Measurements from ENCODE around the gene TPPP. TPM values are rescaled to one million over a fixed set of nuclear protein-coding genes. Genes with fewer than 3 reads are reported as not detected.
A peak's percentile ranks its signal among the peaks of the same experiment; 100 is the strongest.

TPPP gene
- total RNA-seq, 2 experiments from 2014 or later = 0.18 to 0.20 TPM

DNA sequence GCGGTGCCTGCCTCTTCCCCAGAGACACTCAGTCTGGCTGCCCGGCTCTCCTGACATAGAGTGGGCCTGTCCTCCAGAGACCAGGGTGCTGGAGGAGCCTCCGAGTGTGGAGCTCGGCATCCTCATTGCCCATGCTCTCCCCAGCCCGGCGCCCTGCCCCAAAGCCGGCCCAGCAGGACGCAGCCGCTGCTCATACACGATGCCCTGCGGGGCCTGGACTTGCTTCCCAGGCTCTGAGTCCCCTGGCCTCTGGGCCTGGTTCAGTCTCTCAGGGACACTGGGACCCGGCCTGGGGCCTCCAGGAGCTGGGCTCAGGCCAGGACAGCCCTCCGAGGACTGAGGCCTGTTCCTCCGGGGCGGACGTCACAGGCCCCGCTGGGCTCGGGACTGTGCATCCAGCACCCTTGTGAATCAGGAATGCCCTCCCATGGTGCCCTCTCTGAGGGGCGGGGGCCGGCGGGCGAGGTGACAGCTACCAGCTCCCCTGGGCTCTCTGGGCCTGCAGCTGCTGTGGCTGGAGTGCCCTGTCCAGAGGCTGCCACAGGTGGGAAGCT lies 23.2 kb downstream of the TPPP start:
- ATAC-seq (no peak), DNase-seq (no peak)
- Mint-ChIP-seq H3K27ac (no peak overlapping the region), H3K4me3 (no peak overlapping the region), H3K36me3 (ENCODE audit: low read depth) (peaks cover 8% of the 10 kb centered on the region), H3K4me1 (ENCODE audit: low read depth) (peaks cover 12% of the 10 kb centered on the region), H3K9me3 (no peaks in the 10 kb centered on the region), H3K27me3 (peaks cover 3% of the 10 kb centered on the region)
- ChIA-PET POLR2A (interaction anchor here (1.0 kb wide), 1 partner anchor 58 kb away, joined by 3 read pairs; the partner anchor contains the start of gene CEP72), CTCF (interaction anchor here (1.1 to 1.3 kb wide), 2 partner anchors 13 to 97 kb away, joined by 3 read pairs; no protein-coding TSS in a partner anchor)
- intact Hi-C loops (cut with micrococcal nuclease) = loop anchor here (5.0 kb wide), 1 partner anchor 232 kb away; no protein-coding TSS in a partner anchor
- TF ChIP-seq, protein P1, sequence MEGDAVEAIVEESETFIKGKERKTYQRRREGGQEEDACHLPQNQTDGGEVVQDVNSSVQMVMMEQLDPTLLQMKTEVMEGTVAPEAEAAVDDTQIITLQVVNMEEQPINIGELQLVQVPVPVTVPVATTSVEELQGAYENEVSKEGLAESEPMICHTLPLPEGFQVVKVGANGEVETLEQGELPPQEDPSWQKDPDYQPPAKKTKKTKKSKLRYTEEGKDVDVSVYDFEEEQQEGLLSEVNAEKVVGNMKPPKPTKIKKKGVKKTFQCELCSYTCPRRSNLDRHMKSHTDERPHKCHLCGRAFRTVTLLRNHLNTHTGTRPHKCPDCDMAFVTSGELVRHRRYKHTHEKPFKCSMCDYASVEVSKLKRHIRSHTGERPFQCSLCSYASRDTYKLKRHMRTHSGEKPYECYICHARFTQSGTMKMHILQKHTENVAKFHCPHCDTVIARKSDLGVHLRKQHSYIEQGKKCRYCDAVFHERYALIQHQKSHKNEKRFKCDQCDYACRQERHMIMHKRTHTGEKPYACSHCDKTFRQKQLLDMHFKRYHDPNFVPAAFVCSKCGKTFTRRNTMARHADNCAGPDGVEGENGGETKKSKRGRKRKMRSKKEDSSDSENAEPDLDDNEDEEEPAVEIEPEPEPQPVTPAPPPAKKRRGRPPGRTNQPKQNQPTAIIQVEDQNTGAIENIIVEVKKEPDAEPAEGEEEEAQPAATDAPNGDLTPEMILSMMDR (IDR thresholded peaks at IDR 0.05) = no peak

DNA sequence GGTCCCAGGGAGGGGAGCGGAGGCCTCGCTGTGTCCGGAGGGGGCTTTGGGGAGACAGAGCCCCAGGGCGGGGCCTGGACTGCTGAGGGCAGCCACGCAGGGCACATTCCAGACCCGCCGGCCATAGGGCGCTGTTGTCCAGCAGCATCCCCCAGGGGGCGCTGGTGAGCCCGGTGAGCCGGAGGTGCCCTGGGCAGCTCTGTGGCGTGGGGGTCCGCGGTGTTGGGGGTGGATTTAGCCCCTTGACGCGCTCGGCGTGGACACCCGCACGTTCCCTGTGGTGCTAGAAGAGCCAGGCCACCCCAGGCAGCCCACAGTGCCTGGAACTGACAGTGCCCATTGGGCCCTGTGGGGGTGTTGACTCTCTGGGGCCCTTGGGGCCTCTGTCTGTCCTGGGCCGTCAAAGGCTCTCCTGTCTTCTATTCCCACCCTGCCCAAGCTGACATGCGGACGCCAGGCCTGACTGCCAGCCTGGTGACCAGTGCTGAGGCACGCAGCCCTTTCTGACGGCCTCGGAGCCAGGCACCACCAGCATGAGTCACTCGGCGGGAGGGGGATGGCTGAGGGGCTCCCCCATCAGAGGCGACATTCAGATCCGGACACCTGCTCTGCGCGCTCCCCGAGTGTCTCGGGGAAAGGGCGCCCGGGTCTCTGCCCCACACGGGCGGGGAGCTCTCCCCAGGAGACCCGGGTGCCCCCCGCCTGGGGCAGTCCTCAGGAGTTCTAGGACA lies 23.9 kb downstream of the TPPP start:
- ChIA-PET CTCF (interaction anchor here (1.1 to 1.3 kb wide), 2 partner anchors 13 to 97 kb away, joined by 3 read pairs; no protein-coding TSS in a partner anchor), POLR2A (interaction anchor here (1.0 kb wide), 1 partner anchor 57 kb away, joined by 3 read pairs; the partner anchor contains the start of gene CEP72)
- TF ChIP-seq, protein P1 (IDR thresholded peaks at IDR 0.05) = peak; percentile 89
- ATAC-seq (no peak), DNase-seq (peak; percentile 32)
- no peak overlapping the region for H3K27ac Mint-ChIP-seq
- no peak overlapping the region for H3K4me3 Mint-ChIP-seq
- peaks cover 8% of the 10 kb centered on the region for H3K36me3 Mint-ChIP-seq (ENCODE audit: low read depth)
- H3K9me3 Mint-ChIP-seq = no peaks in the 10 kb centered on the region
- H3K27me3 Mint-ChIP-seq = peaks cover 3% of the 10 kb centered on the region
- H3K4me1 Mint-ChIP-seq (ENCODE audit: low read depth) = peaks cover 12% of the 10 kb centered on the region
- intact Hi-C loops (cut with micrococcal nuclease) = no loop called here

DNA sequence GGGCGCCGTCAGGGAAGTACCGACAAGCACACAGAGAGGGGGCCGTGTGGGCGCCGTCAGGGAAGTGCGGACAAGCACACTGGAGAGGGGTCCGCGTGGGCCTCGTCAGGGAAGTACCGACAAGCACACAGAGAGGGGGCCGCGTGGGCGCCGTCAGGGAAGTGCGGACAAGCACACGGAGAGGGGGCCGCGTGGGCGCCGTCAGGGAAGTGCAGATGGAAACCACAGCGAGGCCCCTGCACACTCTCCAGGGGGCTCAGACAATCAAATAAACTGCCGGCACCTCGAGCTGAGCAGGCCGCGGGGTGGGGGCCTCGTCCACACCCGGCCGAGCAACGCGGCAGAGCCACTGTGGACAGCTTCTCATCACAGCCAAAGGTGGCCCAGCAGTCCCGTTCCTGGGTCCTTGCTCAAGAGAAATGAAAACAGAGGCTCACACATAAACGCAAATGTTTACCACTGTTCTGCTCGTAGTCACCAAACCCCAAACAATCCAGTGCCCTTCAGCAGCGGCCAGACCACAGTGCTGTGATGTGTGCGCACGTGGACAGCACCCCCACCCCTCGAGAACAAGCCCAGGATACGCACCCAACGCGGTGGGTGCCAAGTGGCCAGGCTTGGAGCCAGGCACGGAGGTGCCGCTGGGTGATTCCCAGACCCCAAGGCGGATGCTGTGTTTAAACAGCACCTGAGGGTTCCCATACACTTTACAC lies 24.7 kb downstream of the TPPP start:
- DNase-seq = no peak
- peaks cover 8% of the 10 kb centered on the region for H3K36me3 Mint-ChIP-seq (ENCODE audit: low read depth)
- no peak for ATAC-seq
- POLR2A ChIA-PET = no interaction called here
- no peaks in the 10 kb centered on the region for H3K9me3 Mint-ChIP-seq
- H3K27me3 Mint-ChIP-seq = peaks cover 3% of the 10 kb centered on the region
- peaks cover 12% of the 10 kb centered on the region for H3K4me1 Mint-ChIP-seq (ENCODE audit: low read depth)
- CTCF ChIA-PET = interaction anchor here (1.3 kb wide), 1 partner anchor 12 kb away, joined by 3 read pairs; no protein-coding TSS in a partner anchor
- intact Hi-C loops (cut with micrococcal nuclease) = no loop called here
- TF ChIP-seq, protein P1 (IDR thresholded peaks at IDR 0.05) = no peak
- H3K27ac Mint-ChIP-seq = no peak overlapping the region
- no peak overlapping the region for H3K4me3 Mint-ChIP-seq

DNA sequence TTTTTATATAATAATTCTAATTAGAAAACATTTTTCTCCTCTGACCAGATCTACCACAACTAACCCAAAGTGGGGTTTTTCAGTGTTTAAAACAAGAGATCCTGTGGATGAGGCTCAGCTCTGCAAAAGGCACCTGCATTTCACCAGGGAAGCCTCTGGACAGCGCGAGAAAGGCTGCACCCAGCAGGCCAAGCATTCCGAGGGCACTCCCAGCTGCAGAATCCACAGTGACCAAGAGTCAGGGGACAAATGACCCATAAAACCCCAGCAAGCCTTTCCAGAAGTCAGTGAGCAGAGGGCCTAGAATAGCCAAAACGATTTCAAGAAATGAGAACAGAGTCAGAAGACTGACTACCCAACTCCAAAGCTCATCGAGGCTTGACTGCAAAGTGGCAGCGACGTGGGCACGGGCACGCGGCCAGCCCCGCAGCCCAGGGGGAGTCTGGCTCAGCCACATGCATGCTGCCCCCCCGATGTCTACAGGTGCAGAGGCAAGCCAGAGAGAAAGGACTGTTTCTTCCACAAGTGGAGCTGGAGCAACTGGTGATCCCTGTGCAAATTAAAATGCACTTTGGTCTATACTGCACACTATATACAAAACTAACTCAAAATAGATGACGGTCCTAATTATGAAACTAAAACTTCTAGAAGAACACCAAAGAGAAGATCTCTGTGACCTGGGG lies 26.2 kb downstream of the TPPP start:
- intact Hi-C loops (cut with micrococcal nuclease) = no loop called here
- CTCF ChIA-PET = no interaction called here

More for the DNA sequence above, 26.2 kb downstream of the TPPP start:
- H3K27me3 Mint-ChIP-seq = no peaks in the 10 kb centered on the region
- DNase-seq (no peak), ATAC-seq (no peak)
- no peaks in the 10 kb centered on the region for H3K4me1 Mint-ChIP-seq (ENCODE audit: low read depth)
- no peak overlapping the region for H3K4me3 Mint-ChIP-seq
- TF ChIP-seq, protein P1 (IDR thresholded peaks at IDR 0.05) = no peak
- H3K9me3 Mint-ChIP-seq = no peaks in the 10 kb centered on the region
- POLR2A ChIA-PET = no interaction called here
- H3K27ac Mint-ChIP-seq = no peak overlapping the region
- peaks cover 8% of the 10 kb centered on the region for H3K36me3 Mint-ChIP-seq (ENCODE audit: low read depth)
